Measurements from ENCODE around the gene ASPG. TPM values are rescaled to one million over a fixed set of nuclear protein-coding genes. Genes with fewer than 3 reads are reported as not detected.

Gene ASPG
- total RNA-seq, 1 donor from 2014 or later, result 1.2 TPM

DNA sequence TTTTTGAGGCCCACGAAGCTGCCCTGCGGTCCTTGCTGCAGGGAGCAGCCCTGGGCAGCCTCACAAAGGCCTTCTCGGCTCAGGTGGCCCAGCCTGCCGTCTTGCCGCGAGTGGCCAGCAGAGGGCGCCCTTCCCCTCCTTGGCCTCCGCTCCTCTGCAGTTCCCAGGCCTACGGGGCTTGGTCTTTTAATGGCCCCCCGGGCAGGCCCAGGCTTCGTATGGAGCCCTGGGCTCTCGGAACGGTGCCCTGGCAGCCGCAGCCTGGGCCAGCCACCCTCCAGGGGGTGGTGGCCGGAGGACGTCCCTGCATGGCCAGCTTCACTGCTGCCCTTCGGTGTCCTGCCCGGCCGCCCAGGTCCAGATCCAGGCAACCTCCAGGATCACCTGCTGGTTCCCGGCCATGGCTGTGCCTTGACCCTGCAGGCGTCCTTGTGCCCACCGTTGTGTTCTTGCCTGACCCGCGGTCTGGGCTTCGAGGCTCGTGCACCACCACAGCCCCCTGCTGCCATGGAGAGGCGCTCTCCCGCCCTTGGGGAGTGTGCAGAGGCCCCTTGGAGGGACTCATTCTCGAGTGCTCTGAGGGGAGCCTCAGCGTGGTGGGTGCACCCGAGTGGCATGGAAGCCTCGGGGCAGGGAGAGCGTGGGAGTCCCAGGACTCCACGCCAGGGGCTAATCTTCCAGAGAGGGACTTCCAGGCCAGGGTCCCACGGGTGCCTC lies 9.4 kb downstream of the ASPG start:
- Mint-ChIP-seq H3K36me3 (ENCODE audit: low read depth, unreplicated experiment) (no peaks in the 10 kb centered on the region), H3K4me3 (ENCODE audit: unreplicated experiment) (no peak overlapping the region)

DNA sequence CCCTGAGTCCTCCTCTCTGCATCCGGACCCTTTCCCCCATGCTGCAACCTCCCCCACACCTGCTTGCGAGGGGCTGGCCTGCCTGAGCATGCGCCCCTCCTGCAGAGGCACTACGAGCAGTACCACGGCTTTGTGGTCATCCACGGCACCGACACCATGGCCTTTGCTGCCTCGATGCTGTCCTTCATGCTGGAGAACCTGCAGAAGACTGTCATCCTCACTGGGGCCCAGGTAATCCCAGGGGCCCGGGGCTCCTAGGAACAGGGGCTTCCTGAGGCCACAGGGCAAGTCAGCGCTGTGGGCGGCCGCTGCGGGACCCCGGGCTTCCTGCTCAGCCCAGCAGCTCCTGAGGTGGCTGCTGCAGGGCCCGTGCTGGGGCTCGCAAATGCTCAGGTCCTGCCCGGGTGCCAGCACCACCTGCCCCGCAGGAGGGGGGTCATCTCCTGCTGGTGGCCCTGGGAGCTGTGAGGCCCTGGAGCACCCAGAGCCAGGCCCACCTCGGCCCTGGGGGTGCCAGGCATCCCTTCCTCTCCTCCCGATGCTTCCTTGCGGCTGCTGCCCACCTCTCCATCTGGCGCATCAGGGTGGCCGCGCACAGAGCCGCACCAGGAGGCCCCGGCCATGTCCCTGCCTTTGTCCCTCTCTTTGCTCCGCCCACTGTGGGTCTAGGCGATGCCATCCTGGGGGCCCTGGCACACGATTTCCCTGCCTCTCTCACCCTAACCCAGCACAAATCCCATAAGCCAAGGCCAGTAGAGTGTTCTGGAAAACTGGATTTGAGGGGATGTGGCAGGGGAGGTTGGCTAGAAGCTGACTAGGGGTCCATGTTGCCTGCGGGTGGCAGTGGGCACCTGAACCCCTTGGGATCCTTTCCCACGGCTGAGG lies 10.2 kb downstream of the ASPG start:
- TF ChIP-seq, protein P1, sequence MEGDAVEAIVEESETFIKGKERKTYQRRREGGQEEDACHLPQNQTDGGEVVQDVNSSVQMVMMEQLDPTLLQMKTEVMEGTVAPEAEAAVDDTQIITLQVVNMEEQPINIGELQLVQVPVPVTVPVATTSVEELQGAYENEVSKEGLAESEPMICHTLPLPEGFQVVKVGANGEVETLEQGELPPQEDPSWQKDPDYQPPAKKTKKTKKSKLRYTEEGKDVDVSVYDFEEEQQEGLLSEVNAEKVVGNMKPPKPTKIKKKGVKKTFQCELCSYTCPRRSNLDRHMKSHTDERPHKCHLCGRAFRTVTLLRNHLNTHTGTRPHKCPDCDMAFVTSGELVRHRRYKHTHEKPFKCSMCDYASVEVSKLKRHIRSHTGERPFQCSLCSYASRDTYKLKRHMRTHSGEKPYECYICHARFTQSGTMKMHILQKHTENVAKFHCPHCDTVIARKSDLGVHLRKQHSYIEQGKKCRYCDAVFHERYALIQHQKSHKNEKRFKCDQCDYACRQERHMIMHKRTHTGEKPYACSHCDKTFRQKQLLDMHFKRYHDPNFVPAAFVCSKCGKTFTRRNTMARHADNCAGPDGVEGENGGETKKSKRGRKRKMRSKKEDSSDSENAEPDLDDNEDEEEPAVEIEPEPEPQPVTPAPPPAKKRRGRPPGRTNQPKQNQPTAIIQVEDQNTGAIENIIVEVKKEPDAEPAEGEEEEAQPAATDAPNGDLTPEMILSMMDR (IDR thresholded peaks at IDR 0.05; ENCODE audit: unreplicated experiment), result no peak
- Mint-ChIP-seq H3K27me3 (ENCODE audit: unreplicated experiment) (peaks cover 2% of the 10 kb centered on the region), H3K4me1 (ENCODE audit: unreplicated experiment) (no peaks in the 10 kb centered on the region), H3K36me3 (ENCODE audit: low read depth, unreplicated experiment) (no peaks in the 10 kb centered on the region), H3K4me3 (ENCODE audit: unreplicated experiment) (no peak overlapping the region), H3K9me3 (ENCODE audit: unreplicated experiment) (no peaks in the 10 kb centered on the region), H3K27ac (ENCODE audit: unreplicated experiment) (no peak overlapping the region)
- DNase-seq (ENCODE audit: low spot score), result no peak

More for the DNA sequence above, 9.4 kb downstream of the ASPG start:
- H3K27ac Mint-ChIP-seq (ENCODE audit: unreplicated experiment), result no peak overlapping the region
- TF ChIP-seq, protein P1 (IDR thresholded peaks at IDR 0.05; ENCODE audit: unreplicated experiment), result peak; percentile 99
- peak; percentile 94 for DNase-seq (ENCODE audit: low spot score)
- peaks cover 4% of the 10 kb centered on the region for H3K27me3 Mint-ChIP-seq (ENCODE audit: unreplicated experiment)
- no peaks in the 10 kb centered on the region for H3K4me1 Mint-ChIP-seq (ENCODE audit: unreplicated experiment)
- no peaks in the 10 kb centered on the region for H3K9me3 Mint-ChIP-seq (ENCODE audit: unreplicated experiment)

DNA sequence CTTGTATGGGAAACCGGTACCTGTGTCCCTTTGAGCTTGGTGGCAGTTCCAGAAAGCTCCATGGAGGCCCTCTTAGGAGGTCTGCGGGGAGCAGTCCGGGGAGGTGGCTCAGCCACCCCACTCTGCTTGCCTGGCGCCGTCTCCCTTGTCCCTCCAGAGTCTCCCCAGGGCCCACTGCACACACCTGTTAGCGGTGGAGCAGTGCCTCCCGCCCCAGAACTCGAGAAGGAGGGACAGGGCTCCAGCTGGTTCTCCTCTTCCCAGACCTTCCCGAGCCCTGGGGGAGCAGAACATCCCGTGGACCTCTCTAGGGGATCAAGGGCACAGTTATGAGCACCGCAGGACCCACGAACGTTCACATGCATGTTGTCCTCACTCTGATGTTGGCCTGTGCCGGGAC lies 10.8 kb downstream of the ASPG start:
- no peak for DNase-seq (ENCODE audit: low spot score)
- Mint-ChIP-seq H3K4me3 (ENCODE audit: unreplicated experiment) (no peak overlapping the region), H3K4me1 (ENCODE audit: unreplicated experiment) (no peaks in the 10 kb centered on the region), H3K9me3 (ENCODE audit: unreplicated experiment) (no peaks in the 10 kb centered on the region), H3K27ac (ENCODE audit: unreplicated experiment) (no peak overlapping the region), H3K27me3 (ENCODE audit: unreplicated experiment) (peaks cover 2% of the 10 kb centered on the region), H3K36me3 (ENCODE audit: low read depth, unreplicated experiment) (no peaks in the 10 kb centered on the region)
- TF ChIP-seq, protein P1 (IDR thresholded peaks at IDR 0.05; ENCODE audit: unreplicated experiment), result no peak

DNA sequence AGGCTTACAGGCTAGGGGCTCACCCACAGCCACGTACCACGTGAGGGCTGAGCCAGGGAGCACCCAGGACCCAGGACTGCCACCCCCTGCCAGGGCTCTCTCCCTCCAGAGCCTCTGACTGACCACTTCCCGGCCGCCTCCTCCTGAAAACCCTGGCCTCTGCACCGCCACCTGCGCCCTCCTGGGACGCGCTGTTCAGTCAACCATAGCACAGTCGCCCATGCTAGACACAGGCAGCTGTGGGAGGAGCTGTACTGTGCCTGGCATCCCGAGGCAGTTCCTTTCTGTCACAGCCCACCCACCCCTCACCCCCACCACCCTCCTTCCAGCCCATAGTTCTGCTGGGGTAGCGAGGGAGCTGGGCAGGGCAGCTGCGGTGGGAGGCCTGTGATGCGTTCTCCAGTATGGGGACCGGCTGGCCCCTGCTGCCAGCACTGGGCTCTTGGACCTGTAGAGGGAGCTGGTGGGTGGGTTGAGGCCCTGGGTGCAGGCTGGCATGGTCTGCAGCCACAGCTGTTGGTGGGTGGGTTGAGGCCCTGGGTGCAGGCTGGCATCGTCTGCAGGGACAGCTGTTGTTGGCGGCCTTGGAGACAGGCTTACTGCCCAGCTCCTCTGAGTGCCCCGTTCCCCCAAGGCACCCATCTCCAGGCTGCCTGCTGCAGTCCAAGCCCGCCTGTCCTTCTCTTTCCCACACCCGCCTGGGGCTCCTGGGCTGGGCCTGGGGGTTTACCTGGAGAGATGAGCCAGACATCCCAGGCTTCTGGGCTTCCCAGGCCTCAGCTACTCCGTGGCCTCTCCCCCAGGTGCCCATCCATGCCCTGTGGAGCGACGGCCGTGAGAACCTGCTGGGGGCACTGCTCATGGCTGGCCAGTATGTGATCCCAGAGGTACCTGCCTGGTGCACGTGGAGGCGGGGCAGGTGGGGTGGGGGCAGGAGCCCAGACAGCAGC lies 11.5 kb downstream of the ASPG start:
- Mint-ChIP-seq H3K9me3 (ENCODE audit: unreplicated experiment) (no peaks in the 10 kb centered on the region), H3K4me1 (ENCODE audit: unreplicated experiment) (no peaks in the 10 kb centered on the region), H3K36me3 (ENCODE audit: low read depth, unreplicated experiment) (no peaks in the 10 kb centered on the region), H3K27ac (ENCODE audit: unreplicated experiment) (no peak overlapping the region), H3K4me3 (ENCODE audit: unreplicated experiment) (no peak overlapping the region), H3K27me3 (ENCODE audit: unreplicated experiment) (peaks cover 2% of the 10 kb centered on the region)
- TF ChIP-seq, protein P1 (IDR thresholded peaks at IDR 0.05; ENCODE audit: unreplicated experiment), result no peak
- peak; percentile 46 for DNase-seq (ENCODE audit: low spot score)

Measured in endothelial cell (in vitro differentiated cells).